Endometrial microvascular endothelial cells (primary cell): Measurements from ENCODE around the gene ILF3. TPM values are rescaled to one million over a fixed set of nuclear protein-coding genes. Genes with fewer than 3 reads are reported as not detected.
"Not testable (repeated sequence)": the region's sequence is repeated elsewhere in the genome, so short reads cannot be mapped to it uniquely, and the experiment has no call there.

Experiments
- in situ Hi-C: cut with HindIII; loops from 2 replicates; pipeline ENCODE4 v1.10.0; 2017; ENCODE audit warnings: low sequenced_read_pairs, low pct_unique_long_range_greater_than_20kb; ENCODE audit errors: inconsistent ontology term
- total RNA-seq: library from RNA; depleted of rRNA; stranded (reverse); fragments of >200 nt; gene quantifications from one replicate; pipeline ENCODE4 v1.2.3, GENCODE V29; 2015; ENCODE audit errors: inconsistent ontology term

The ILF3 gene
- total RNA-seq, 1 donor from 2014 or later = 173 TPM

DNA sequence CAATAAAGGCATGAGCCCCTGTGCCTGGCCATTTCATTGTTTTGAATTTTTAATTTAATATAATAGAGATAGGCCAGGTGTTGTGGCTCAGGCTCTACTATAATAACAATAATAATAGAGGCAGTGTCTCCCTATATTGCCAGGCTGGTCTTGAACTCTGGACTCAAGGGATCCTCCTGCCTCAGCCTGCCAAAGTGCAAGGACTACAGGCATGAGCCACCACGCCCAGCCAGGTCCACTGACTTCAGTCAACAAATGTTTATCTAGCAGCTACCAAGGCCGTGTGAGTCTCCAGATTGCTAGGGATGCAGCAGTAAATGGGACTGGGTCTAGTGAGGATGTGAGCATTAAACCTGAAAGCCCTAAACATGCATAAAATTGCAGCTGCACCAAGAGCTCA, 13.8 kb upstream of the ILF3 start:
- in situ Hi-C loops = no loop called here

GRCh38 chr19:10641248-10641647, 12.9 kb upstream of the ILF3 start:
- in situ Hi-C loops = no loop called here

DNA sequence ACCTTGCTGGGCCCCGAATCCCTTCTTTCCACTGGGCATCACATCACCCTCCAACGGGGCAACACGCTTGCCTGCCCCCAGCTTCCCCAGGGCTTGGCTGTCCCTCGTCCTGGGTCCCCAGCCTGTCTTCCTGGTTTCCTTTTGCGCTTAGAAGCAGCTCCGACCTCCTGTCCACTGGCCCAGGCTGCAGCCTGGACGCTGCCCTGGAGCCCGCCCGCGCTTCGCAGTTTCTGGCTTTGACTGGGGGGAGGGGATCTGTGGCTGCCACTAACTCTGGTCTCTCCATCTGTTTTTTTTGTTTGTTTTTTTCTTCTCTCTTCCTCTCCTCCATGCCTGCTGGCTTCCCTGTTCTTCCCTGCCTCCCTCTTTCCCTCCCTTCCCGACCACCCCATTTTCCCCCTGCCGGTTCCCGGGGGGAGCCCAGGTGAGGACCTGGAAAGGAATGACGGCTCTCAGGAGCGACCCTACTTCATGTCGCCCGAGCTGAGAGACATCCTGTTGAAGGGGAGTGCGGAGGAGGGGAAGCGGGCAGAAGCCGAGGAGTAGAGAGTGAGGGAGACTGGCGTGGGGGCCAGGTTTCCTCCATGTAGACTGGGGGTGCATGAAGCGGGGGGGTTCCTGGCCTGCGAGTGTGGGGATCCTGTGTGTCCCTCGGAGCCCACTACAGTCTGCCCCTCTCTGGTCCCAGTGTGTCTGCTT, 11.5 kb upstream of the ILF3 start:
- in situ Hi-C loops = no loop called here

DNA sequence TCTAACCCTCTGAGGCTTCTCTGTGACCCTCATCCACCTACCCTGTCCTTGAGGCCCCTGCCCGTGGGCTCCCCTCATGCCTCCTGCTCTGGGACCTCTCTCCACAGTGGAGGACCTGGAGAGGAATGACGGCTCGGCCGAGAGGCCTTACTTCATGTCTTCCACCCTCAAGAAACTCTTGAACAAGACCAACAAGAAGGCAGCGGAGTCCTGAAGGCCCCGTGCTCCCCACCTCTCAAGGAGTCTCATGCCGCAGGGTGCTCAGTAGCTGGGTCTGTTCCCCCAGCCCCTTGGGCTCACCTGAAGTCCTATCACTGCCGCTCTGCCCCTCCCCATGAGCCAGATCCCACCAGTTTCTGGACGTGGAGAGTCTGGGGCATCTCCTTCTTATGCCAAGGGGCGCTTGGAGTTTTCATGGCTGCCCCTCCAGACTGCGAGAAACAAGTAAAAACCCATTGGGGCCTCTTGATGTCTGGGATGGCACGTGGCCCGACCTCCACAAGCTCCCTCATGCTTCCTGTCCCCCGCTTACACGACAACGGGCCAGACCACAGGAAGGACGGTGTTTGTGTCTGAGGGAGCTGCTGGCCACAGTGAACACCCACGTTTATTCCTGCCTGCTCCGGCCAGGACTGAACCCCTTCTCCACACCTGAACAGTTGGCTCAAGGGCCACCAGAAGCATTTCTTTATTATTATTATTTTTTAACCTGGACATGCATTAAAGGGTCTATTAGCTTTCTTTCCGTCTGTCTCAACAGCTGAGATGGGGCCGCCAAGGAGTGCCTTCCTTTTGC, 10.8 kb upstream of the ILF3 start:
- in situ Hi-C loops = no loop called here

DNA sequence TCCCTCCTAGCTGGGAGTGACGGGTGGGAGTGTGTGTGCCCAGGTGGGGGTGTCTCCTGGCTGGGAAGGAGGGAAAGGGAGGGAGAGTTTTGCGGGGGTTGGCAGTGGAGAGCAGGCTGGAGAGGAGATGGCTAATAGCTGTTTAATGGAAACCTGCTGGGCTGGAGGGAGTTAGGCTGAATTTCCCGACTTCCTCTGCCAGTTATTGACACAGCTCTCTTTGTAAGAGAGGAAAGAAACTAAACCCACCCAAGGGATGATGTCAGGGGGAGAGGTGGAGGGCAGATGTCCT, 10.2 kb upstream of the ILF3 start:
- in situ Hi-C loops = no loop called here

DNA sequence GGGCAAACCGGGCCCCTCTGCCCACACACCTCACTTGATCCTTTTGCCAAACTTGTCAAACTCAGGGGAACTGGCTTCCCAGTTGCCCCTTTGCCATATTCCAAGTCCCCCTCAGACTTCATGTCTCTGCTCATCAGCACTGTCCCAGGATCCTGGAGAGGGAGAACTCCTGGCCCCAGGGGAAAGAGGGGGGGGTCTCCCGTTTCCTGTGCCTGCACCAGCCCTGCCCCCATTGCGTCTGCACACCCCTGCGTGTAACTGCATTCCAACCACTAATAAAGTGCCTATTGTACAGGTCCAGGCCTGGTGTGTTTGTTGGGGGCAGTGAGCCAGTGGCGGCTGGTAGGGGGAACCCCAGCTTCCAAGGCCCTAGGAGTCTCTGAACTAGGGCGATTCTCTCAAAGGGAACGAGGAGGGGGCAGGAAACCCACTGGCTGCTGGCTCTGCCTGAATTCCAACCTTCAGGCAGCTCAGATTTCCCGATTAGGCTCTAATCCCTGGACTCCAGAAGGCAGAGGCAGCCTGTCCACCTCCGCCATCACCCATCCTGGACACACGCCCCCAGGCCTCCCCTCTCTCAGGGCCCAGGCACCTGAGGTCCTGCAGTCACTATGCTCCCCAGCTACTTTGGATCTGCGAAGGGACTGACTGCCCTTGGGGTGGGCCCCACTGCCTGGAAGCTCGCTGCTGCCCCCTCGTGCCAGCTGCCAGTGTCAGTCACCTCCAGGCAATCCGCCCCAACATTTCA, 9.7 kb upstream of the ILF3 start:
- in situ Hi-C loops = no loop called here

DNA sequence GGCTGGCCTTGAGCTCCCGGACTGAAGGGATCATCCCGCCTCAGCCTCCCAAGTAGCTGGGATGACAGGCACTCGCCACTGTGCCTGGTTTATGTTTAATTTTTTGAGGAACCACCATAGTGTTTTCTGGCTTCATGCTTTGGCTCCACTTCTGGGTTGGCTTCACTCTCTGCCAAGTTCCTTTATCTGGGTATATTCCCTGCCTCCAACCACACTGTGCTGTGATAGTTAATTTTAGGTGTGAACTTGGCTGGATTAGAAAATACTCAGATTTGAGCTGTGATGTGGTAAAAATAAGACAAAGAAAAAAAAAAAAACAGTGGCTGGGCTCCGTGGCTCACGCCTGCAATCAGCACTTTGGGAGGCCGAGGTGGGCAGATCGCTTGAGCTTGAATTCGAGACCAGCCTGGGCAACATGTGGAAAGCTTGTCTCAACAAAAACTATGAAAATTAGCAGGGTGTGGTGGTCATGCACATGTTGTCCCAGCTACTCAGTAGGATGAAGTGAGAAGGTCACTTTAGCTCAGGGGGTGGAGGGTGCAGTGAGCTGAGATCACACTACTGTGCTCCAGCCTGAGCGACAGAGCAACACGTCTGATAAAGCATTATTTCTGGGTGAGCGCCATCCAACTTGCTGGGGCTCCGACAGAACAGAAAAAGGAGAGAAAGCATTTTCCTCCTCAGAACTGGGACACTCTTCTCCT, 7.5 kb upstream of the ILF3 start:
- in situ Hi-C loops = no loop called here

- in situ Hi-C loops = no loop called here
Observed at GRCh38 chr19:10648360-10648759, 5.8 kb upstream of the ILF3 start.

GRCh38 chr19:10651851-10652250, 2.3 kb upstream of the ILF3 start:
- in situ Hi-C loops = no loop called here

DNA sequence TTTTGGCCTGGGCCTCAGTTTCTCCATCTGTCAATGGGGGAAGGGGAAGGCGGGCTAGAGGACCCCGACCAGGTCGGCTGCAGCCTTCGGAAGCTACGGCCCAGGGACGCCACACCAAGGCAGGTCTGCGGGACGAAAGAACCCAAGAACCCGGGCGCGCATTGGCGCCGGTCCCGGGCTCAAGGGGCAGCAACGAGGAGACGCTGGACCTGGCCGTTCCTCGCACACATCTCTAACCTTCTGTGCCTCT, 739 bp upstream of the ILF3 start:
- in situ Hi-C loops = no loop called here

GRCh38 chr19:10654610-10655456, 687 bp downstream of the ILF3 start:
- in situ Hi-C loops = no loop called here

DNA sequence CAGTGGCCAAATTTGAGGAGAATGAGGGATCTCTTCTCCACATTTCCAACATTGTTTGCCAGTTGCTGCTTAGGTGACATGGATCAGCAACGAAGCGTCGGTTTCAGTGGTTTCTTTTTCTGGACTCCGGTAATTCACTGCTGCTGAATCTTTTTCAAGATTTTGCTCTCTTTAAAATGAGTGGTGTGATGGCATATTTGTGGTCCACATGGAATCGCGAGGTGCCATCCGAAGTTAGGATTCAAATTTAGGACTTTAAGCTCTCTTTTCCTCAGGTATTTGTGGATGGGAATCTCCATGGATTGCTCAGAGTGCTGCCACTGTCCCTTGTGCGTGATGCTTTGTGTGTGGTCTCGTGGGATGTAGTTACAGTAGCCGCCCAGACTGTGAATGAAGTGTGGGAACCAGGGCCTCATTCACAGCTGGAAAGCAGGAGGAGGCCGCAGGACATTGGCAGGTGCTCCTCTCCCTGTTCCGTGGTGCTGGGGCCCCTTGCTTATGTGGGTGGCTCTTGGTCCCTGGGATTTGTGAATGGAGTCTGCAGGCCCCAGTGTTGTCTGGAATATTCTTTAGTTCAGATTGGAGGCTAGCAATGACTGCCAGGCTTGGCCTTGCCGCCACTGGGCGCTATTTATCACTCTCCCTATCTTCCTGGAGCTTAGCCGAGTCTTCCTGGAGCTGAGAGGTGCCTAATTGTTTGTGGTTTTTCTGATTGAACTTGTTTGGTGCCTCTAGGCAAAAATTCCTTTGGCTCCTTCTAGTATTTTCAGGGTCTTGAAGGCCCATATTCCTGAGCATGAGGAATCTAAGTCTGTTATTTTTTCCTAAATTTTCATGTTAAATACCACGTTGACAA, 1.5 kb downstream of the ILF3 start:
- in situ Hi-C loops = no loop called here

- in situ Hi-C loops = no loop called here
Observed at GRCh38 chr19:10660346-10660745, 6.2 kb downstream of the ILF3 start.

DNA sequence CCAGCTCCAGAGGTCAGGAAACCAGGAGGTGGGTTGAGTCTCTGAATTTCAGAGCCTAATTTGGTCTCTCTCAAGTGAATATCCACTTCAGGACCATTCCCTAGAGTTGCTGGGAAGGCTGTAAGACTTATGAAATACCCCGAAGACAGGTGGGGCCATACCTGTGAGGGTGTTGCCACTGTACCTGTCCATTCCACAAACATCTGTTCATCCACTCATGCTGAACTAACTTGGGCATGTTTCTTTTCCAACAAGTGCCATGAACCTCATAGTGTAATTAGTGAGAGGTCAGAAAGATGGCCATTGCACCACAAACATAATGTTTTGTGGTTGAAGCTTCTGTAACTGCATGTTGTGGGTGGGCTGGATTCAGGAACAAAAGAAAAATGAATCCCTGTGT, 7.8 kb downstream of the ILF3 start:
- in situ Hi-C loops = no loop called here

GRCh38 chr19:10662384-10663251, 8.5 kb downstream of the ILF3 start:
- in situ Hi-C loops = no loop called here

DNA sequence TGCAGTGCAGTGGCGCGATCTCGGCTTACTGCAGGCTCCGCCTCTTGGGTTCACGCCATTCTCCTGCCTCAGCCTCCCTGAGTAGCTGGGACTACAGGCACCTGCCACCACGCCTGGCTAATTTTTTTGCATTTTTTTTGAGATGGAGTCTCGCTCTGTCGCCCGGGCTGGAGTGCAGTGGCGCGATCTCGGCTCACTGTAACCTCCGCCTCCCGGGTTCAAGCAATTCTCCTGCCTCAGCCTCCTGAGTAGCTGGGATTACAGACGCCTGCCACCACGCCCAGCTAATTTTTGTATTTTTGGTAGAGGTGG, 9.1 kb downstream of the ILF3 start:
- in situ Hi-C loops = not testable (repeated sequence)

DNA sequence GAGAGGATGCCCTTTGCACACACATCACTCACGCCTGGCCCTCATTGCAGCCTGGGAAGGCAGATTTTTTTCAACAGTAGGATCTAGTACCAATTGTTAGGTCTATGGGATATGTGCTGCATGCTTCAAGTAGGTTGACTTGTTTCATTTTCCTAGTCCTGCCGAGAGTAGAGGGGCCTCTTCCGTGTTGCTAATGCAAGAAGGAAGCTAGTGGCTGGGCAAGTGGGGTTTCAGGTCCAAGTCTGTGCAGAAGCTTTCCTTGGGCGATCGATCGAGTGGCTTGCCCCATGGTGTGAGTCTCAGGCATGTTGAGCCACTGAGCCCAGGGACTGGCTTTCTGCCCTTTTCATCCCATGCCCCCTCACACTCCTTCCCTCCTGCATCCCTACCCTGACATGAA, 13.7 kb downstream of the ILF3 start:
- in situ Hi-C loops = no loop called here
